ENCODE results near the gene ASPA. TPM values are rescaled to one million over a fixed set of nuclear protein-coding genes. Genes with fewer than 3 reads are reported as not detected.

ASPA gene
- total RNA-seq, 1 experiment from 2014 or later = 0.04 TPM

DNA sequence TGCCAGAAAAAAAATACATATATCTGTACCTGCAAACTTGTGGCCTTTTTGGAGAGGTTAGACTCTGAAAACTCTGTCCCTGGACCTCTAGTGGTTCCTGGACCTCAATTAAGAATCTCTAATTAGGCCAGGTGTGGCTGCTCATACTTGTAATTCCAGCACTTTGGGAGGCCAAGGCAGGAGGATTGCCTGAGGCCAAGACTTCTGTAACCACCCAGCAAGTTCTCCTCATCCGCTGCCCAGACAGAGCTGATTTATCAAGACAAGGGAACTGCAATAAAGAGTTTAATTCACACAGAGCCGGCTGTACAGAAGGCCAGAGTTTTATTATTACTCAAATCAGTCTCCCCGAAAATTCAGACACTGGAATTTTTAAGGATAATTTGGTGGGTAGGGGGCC, 4.2 kb downstream of the ASPA start:
- no peak for ATAC-seq

More for the DNA sequence above, 4.2 kb downstream of the ASPA start:
- Mint-ChIP-seq H3K9me3 (no peaks in the 10 kb centered on the region), H3K4me1 (peaks cover 53% of the 10 kb centered on the region), H3K36me3 (no peaks in the 10 kb centered on the region), H3K27ac (no peak overlapping the region), H3K27me3 (ENCODE audit: low read depth) (no peaks in the 10 kb centered on the region), H3K4me3 (no peak overlapping the region)
- no peak for TF ChIP-seq NR3C1 (CRISPR knock-in tag; conservative IDR thresholded peaks at IDR 0.05; ENCODE audit: low read depth)
- TF ChIP-seq, protein P1, sequence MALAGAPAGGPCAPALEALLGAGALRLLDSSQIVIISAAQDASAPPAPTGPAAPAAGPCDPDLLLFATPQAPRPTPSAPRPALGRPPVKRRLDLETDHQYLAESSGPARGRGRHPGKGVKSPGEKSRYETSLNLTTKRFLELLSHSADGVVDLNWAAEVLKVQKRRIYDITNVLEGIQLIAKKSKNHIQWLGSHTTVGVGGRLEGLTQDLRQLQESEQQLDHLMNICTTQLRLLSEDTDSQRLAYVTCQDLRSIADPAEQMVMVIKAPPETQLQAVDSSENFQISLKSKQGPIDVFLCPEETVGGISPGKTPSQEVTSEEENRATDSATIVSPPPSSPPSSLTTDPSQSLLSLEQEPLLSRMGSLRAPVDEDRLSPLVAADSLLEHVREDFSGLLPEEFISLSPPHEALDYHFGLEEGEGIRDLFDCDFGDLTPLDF (CRISPR knock-in tag; IDR thresholded peaks at IDR 0.05) = no peak
- TF ChIP-seq, protein P2, sequence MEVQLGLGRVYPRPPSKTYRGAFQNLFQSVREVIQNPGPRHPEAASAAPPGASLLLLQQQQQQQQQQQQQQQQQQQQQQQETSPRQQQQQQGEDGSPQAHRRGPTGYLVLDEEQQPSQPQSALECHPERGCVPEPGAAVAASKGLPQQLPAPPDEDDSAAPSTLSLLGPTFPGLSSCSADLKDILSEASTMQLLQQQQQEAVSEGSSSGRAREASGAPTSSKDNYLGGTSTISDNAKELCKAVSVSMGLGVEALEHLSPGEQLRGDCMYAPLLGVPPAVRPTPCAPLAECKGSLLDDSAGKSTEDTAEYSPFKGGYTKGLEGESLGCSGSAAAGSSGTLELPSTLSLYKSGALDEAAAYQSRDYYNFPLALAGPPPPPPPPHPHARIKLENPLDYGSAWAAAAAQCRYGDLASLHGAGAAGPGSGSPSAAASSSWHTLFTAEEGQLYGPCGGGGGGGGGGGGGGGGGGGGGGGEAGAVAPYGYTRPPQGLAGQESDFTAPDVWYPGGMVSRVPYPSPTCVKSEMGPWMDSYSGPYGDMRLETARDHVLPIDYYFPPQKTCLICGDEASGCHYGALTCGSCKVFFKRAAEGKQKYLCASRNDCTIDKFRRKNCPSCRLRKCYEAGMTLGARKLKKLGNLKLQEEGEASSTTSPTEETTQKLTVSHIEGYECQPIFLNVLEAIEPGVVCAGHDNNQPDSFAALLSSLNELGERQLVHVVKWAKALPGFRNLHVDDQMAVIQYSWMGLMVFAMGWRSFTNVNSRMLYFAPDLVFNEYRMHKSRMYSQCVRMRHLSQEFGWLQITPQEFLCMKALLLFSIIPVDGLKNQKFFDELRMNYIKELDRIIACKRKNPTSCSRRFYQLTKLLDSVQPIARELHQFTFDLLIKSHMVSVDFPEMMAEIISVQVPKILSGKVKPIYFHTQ (CRISPR knock-in tag; IDR thresholded peaks at IDR 0.05) = no peak
- no peak for TF ChIP-seq ZNF671 (CRISPR knock-in tag; IDR thresholded peaks at IDR 0.05)
- TF ChIP-seq ESRRA (CRISPR knock-in tag; IDR thresholded peaks at IDR 0.05; ENCODE audit: borderline replicate concordance) = no peak
- TF ChIP-seq SMAD3 (CRISPR knock-in tag; IDR thresholded peaks at IDR 0.05; ENCODE audit: borderline replicate concordance) = no peak
- TF ChIP-seq PRRX2 (CRISPR knock-in tag; IDR thresholded peaks at IDR 0.05) = no peak
- TF ChIP-seq, protein P3, sequence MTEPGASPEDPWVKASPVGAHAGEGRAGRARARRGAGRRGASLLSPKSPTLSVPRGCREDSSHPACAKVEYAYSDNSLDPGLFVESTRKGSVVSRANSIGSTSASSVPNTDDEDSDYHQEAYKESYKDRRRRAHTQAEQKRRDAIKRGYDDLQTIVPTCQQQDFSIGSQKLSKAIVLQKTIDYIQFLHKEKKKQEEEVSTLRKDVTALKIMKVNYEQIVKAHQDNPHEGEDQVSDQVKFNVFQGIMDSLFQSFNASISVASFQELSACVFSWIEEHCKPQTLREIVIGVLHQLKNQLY (CRISPR knock-in tag; IDR thresholded peaks at IDR 0.05) = no peak
- TF ChIP-seq FOXJ3 (CRISPR knock-in tag; IDR thresholded peaks at IDR 0.05; ENCODE audit: borderline replicate concordance) = no peak
- no peak for TF ChIP-seq OVOL2 (CRISPR knock-in tag; IDR thresholded peaks at IDR 0.05; ENCODE audit: borderline replicate concordance)
- TF ChIP-seq CBFB (CRISPR knock-in tag; IDR thresholded peaks at IDR 0.05; ENCODE audit: low read depth) = no peak
- TF ChIP-seq, protein P4, sequence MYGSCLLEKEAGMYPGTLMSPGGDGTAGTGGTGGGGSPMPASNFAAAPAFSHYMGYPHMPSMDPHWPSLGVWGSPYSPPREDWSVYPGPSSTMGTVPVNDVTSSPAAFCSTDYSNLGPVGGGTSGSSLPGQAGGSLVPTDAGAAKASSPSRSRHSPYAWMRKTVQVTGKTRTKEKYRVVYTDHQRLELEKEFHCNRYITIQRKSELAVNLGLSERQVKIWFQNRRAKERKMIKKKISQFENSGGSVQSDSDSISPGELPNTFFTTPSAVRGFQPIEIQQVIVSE (CRISPR knock-in tag; IDR thresholded peaks at IDR 0.05; ENCODE audit: borderline replicate concordance) = no peak
- TF ChIP-seq FOXP1 (CRISPR knock-in tag; IDR thresholded peaks at IDR 0.05; ENCODE audit: borderline replicate concordance) = no peak
- TF ChIP-seq SMAD4 (CRISPR knock-in tag; IDR thresholded peaks at IDR 0.05) = no peak
- TF ChIP-seq, protein P5, sequence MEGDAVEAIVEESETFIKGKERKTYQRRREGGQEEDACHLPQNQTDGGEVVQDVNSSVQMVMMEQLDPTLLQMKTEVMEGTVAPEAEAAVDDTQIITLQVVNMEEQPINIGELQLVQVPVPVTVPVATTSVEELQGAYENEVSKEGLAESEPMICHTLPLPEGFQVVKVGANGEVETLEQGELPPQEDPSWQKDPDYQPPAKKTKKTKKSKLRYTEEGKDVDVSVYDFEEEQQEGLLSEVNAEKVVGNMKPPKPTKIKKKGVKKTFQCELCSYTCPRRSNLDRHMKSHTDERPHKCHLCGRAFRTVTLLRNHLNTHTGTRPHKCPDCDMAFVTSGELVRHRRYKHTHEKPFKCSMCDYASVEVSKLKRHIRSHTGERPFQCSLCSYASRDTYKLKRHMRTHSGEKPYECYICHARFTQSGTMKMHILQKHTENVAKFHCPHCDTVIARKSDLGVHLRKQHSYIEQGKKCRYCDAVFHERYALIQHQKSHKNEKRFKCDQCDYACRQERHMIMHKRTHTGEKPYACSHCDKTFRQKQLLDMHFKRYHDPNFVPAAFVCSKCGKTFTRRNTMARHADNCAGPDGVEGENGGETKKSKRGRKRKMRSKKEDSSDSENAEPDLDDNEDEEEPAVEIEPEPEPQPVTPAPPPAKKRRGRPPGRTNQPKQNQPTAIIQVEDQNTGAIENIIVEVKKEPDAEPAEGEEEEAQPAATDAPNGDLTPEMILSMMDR (IDR thresholded peaks at IDR 0.05) = no peak
- TF ChIP-seq, protein P6, sequence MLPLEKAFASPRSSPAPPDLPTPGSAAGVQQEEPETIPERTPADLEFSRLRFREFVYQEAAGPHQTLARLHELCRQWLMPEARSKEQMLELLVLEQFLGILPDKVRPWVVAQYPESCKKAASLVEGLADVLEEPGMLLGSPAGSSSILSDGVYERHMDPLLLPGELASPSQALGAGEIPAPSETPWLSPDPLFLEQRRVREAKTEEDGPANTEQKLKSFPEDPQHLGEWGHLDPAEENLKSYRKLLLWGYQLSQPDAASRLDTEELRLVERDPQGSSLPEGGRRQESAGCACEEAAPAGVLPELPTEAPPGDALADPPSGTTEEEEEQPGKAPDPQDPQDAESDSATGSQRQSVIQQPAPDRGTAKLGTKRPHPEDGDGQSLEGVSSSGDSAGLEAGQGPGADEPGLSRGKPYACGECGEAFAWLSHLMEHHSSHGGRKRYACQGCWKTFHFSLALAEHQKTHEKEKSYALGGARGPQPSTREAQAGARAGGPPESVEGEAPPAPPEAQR (CRISPR knock-in tag; IDR thresholded peaks at IDR 0.05) = no peak
- TF ChIP-seq, protein P7, sequence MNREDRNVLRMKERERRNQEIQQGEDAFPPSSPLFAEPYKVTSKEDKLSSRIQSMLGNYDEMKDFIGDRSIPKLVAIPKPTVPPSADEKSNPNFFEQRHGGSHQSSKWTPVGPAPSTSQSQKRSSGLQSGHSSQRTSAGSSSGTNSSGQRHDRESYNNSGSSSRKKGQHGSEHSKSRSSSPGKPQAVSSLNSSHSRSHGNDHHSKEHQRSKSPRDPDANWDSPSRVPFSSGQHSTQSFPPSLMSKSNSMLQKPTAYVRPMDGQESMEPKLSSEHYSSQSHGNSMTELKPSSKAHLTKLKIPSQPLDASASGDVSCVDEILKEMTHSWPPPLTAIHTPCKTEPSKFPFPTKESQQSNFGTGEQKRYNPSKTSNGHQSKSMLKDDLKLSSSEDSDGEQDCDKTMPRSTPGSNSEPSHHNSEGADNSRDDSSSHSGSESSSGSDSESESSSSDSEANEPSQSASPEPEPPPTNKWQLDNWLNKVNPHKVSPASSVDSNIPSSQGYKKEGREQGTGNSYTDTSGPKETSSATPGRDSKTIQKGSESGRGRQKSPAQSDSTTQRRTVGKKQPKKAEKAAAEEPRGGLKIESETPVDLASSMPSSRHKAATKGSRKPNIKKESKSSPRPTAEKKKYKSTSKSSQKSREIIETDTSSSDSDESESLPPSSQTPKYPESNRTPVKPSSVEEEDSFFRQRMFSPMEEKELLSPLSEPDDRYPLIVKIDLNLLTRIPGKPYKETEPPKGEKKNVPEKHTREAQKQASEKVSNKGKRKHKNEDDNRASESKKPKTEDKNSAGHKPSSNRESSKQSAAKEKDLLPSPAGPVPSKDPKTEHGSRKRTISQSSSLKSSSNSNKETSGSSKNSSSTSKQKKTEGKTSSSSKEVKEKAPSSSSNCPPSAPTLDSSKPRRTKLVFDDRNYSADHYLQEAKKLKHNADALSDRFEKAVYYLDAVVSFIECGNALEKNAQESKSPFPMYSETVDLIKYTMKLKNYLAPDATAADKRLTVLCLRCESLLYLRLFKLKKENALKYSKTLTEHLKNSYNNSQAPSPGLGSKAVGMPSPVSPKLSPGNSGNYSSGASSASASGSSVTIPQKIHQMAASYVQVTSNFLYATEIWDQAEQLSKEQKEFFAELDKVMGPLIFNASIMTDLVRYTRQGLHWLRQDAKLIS (CRISPR knock-in tag; IDR thresholded peaks at IDR 0.05; ENCODE audit: borderline replicate concordance) = no peak
- TF ChIP-seq, protein P8, sequence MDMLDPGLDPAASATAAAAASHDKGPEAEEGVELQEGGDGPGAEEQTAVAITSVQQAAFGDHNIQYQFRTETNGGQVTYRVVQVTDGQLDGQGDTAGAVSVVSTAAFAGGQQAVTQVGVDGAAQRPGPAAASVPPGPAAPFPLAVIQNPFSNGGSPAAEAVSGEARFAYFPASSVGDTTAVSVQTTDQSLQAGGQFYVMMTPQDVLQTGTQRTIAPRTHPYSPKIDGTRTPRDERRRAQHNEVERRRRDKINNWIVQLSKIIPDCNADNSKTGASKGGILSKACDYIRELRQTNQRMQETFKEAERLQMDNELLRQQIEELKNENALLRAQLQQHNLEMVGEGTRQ (CRISPR knock-in tag; IDR thresholded peaks at IDR 0.05) = no peak
- no peak for TF ChIP-seq GRHL2 (CRISPR knock-in tag; IDR thresholded peaks at IDR 0.05; ENCODE audit: insufficient replicate concordance, severe bottlenecking)
- ChIA-PET CTCF (no interaction called here), POLR2A (no interaction called here)
- no peak for DNase-seq (ENCODE audit: low spot score)

All from WTC11 (cell line).